WTC11 (cell line): ENCODE results near the gene GGA2.

Source experiments
- CREB1 ChIP-seq: sonication (generic); formaldehyde crosslinking; IDR thresholded peaks from 2 replicates; pipeline ENCODE4 v1.8.0; 2023; ENCODE audit warnings: mild to moderate bottlenecking, missing genetic modification reagents
- TF ChIP-seq, protein P1 (sequence below): fragments of 200-600 bp; IDR thresholded peaks from 2 replicates; pipeline ENCODE4 v1.8.0; 2022; ENCODE audit warnings: antibody characterized with exemption

- TF ChIP-seq, protein P1, sequence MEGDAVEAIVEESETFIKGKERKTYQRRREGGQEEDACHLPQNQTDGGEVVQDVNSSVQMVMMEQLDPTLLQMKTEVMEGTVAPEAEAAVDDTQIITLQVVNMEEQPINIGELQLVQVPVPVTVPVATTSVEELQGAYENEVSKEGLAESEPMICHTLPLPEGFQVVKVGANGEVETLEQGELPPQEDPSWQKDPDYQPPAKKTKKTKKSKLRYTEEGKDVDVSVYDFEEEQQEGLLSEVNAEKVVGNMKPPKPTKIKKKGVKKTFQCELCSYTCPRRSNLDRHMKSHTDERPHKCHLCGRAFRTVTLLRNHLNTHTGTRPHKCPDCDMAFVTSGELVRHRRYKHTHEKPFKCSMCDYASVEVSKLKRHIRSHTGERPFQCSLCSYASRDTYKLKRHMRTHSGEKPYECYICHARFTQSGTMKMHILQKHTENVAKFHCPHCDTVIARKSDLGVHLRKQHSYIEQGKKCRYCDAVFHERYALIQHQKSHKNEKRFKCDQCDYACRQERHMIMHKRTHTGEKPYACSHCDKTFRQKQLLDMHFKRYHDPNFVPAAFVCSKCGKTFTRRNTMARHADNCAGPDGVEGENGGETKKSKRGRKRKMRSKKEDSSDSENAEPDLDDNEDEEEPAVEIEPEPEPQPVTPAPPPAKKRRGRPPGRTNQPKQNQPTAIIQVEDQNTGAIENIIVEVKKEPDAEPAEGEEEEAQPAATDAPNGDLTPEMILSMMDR: no peak
- no peak for TF ChIP-seq CREB1
Observed at GRCh38 chr16:23502466-23502865, 7.8 kb downstream of the GGA2 start.
